Ascending aorta (tissue), 2 donors: ENCODE data around the gene DLX6. TPM values are rescaled to one million over a fixed set of nuclear protein-coding genes. Genes with fewer than 3 reads are reported as not detected.

Experiments
- DNase-seq, 2 donors: peaks; one replicate each; pipeline ENCODE4 v3.0.0-alpha.2; 2019; ENCODE audit warnings: low spot score in 2 of 2
- H3K27ac ChIP-seq, 2 donors: fragments of 200-600 bp; sonication (generic); one replicate each; pipeline ENCODE4 v1.5.1; 2016 to 2017; ENCODE audit warnings: mild to moderate bottlenecking in 1 of 2
- H3K27me3 ChIP-seq: fragments of 200-600 bp; sonication (generic); one replicate; pipeline ENCODE4 v1.5.1; 2017
- H3K36me3 ChIP-seq, 2 donors: fragments of 200-600 bp; sonication (generic); one replicate each; pipeline ENCODE4 v1.5.1; 2016
- H3K4me1 ChIP-seq, 2 donors: fragments of 200-600 bp; sonication (generic); one replicate each; pipeline ENCODE4 v1.5.1; 2016 to 2017; ENCODE audit warnings: mild to moderate bottlenecking in 1 of 2
- H3K4me3 ChIP-seq, 2 donors: fragments of 200-600 bp; sonication (generic); one replicate each; pipeline ENCODE4 v1.5.1; 2016 to 2017; ENCODE audit warnings: mild to moderate bottlenecking in 1 of 2
- H3K9me3 ChIP-seq, 2 donors: fragments of 200-600 bp; sonication (generic); one replicate each; pipeline ENCODE4 v1.5.1; 2016
- CTCF ChIP-seq, 3 experiments: fragments of 200-600 bp in 2 of 3; fragments of 450-650 bp in 1 of 3; sonication (generic) in 2 of 3; IDR thresholded peaks; one replicate each; pipeline ENCODE4 v1.5.1; 2016 to 2019; ENCODE audit warnings: antibody characterized with exemption in 3 of 3, mild to moderate bottlenecking in 1 of 3, moderate library complexity in 1 of 3
- intact Hi-C: fragments of 100-400 bp; cut with DNase I; formaldehyde crosslinking; loops from one replicate; pipeline ENCODE4 v1.15.1; 2023
- total RNA-seq: library from RNA; depleted of rRNA; stranded (reverse); fragments of >200 nt; gene quantifications from one replicate; pipeline ENCODE4 v1.1.0, GENCODE V29; 2016

DLX6 gene
- total RNA-seq, 1 donor from 2014 or later = not detected

DNA sequence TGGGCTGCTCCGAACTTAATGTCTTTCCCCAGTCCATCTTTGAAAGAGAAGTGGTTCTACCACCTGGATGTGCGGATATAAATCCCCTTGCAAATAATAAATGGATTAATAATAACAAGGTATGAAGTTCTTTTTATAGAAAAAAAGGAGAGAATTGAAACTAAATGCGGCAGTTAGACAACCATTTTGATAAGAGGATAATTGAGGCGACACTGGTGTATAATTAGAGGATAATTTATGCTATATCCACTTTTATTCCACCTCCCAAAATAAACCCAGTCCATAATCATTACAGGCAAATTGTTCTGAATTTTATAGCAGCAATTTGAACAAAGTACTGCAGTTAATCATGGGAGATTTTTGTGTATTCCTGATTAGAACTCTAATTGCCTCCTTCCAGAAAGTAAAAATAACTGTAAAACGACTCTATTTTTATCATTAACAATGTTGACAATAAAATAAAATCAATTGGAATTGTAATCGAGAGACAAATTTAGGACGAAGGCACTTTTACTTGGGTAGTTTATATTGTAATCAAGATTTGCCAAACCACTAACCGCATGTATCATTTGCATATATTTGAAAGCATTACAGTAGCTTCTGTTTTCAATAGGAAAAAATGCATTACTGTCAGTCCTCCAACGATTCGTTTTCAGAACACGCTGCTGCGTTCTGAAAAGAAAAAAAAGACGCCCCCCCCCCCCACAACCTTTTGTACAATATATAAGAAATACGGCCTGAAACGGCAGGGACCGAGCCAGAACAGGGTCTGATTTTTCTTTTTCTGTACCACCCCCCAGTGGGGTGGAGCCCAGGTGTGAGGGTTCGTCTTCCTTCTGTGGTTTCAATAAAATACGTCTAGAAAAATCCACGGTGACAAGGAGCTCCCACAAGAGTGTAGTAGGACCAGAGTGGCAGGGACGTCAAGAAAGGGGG is 838 bp upstream of the DLX6 start:
- peaks cover 19% of the 10 kb centered on the region for H3K27me3 ChIP-seq
- no peak overlapping the region for H3K27ac ChIP-seq
- H3K36me3 ChIP-seq = no peaks in the 10 kb centered on the region
- no peak for TF ChIP-seq CTCF (IDR thresholded peaks at IDR 0.05)
- peaks cover 0 to 14% of the 10 kb centered on the region in 2 donors for H3K4me1 ChIP-seq
- no peaks in the 10 kb centered on the region for H3K9me3 ChIP-seq
- H3K4me3 ChIP-seq = peak overlapping the region in 1 of 2 donors; percentile 59
- intact Hi-C loops = no loop called here
- no peak for DNase-seq

DNA sequence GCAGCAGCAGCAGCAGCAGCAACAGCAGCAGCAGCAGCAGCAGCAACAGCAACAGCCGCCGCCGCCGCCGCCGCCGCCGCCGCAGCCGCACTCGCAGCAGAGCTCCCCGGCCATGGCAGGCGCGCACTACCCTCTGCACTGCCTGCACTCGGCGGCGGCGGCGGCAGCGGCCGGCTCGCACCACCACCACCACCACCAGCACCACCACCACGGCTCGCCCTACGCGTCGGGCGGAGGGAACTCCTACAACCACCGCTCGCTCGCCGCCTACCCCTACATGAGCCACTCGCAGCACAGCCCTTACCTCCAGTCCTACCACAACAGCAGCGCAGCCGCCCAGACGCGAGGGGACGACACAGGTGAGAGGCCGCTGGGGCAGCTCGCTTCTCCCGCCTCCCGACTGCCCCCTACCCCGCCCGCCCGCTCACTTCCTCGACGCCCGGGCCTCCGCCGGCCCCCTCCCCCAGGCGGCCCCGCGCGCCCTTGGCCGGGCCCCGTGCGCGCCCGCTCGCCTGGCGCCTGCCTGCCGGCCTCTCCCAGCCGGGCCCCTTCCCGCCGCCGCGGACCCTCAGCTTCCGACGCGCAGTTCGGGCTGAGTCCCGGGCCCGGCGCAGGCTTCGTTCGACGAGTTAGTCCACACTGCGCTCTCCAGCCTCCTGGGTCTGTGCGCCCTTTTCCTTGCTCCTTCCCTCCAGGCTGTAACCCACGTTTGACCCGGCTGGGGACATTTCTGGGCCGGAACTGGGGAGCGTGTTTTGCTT is 882 bp downstream of the DLX6 start:
- H3K36me3 ChIP-seq = no peaks in the 10 kb centered on the region
- TF ChIP-seq CTCF (IDR thresholded peaks at IDR 0.05) = no peak
- intact Hi-C loops = no loop called here
- no peak overlapping the region for H3K27ac ChIP-seq
- no peak for DNase-seq
- H3K4me1 ChIP-seq = peaks cover 0 to 14% of the 10 kb centered on the region in 2 donors
- H3K27me3 ChIP-seq = peaks cover 27% of the 10 kb centered on the region
- peak overlapping the region; percentile 48 to 59 for H3K4me3 ChIP-seq
- H3K9me3 ChIP-seq = no peaks in the 10 kb centered on the region

GRCh38 chr7:97006816-97007582 is 1.6 kb downstream of the DLX6 start:
- TF ChIP-seq CTCF (IDR thresholded peaks at IDR 0.05) = no peak
- no peak overlapping the region for H3K27ac ChIP-seq
- peaks cover 0 to 14% of the 10 kb centered on the region in 2 donors for H3K4me1 ChIP-seq
- DNase-seq = no peak
- intact Hi-C loops = no loop called here
- H3K36me3 ChIP-seq = no peaks in the 10 kb centered on the region
- no peaks in the 10 kb centered on the region for H3K9me3 ChIP-seq
- peak overlapping the region; percentile 48 to 59 for H3K4me3 ChIP-seq
- H3K27me3 ChIP-seq = peaks cover 30% of the 10 kb centered on the region

- no peak overlapping the region for H3K4me3 ChIP-seq
- no peaks in the 10 kb centered on the region for H3K36me3 ChIP-seq
- no peak for TF ChIP-seq CTCF (IDR thresholded peaks at IDR 0.05)
- intact Hi-C loops = no loop called here
- H3K4me1 ChIP-seq = peaks cover 0 to 14% of the 10 kb centered on the region in 2 donors
- H3K27me3 ChIP-seq = peaks cover 30% of the 10 kb centered on the region
- H3K27ac ChIP-seq = no peak overlapping the region
- DNase-seq = no peak
- H3K9me3 ChIP-seq = no peaks in the 10 kb centered on the region
Measured at GRCh38 chr7:97007583-97007861, 2.2 kb downstream of the DLX6 start.

- intact Hi-C loops = no loop called here
- Histone ChIP-seq H3K27ac (no peak overlapping the region), H3K9me3 (no peaks in the 10 kb centered on the region), H3K4me3 (no peak overlapping the region), H3K36me3 (no peaks in the 10 kb centered on the region), H3K4me1 (peaks cover 0 to 14% of the 10 kb centered on the region in 2 donors), H3K27me3 (peaks cover 29% of the 10 kb centered on the region)
- TF ChIP-seq CTCF (IDR thresholded peaks at IDR 0.05) = no peak
- DNase-seq = no peak
Measured at GRCh38 chr7:97008275-97008917, 3.0 kb downstream of the DLX6 start.
